A549 (cell line): ENCODE measurements around the gene SLC9A9. TPM values are rescaled to one million over a fixed set of nuclear protein-coding genes. Genes with fewer than 3 reads are reported as not detected.

Experiments
- ATAC-seq, 2 experiments: fragments of 200-7000 bp in 1 of 2; fragments of >200 bp in 1 of 2; cut with Nextera tagmentation in 1 of 2; cut with Tn5 transposase in 1 of 2; 3 replicates each; pipeline versions ENCODE4 v1.8.0 to v1.9.1; 2018 to 2020; ENCODE audit warnings: mild to moderate bottlenecking in 1 of 2, moderate library complexity in 1 of 2
- CTCF ChIA-PET: fragments of 300-600 bp; sonication (Branson Sonifier 250); formaldehyde crosslinking; extraction: SDS; loops from one replicate; lab custom pipeline; 2021; ENCODE audit warnings: antibody characterized with exemption, inconsistent platforms; lab: Yijun Ruan, JAX
- POLR2A ChIA-PET: fragments of 350-600 bp; formaldehyde crosslinking; extraction: SDS; loops from one replicate; lab custom pipeline; 2021; ENCODE audit warnings: antibody characterized with exemption, inconsistent platforms; lab: Yijun Ruan, JAX
- DNase-seq, 2 experiments: peaks; one replicate each; pipeline versions ENCODE4 v3.0.0 to v3.0.0-alpha.2; 2011 to 2016; ENCODE audit warnings: low read depth in 1 of 2, low spot score in 1 of 2
- FAIRE-seq: peaks from 2 replicates; lab custom pipeline; 2011; peaks lifted over from hg19 to GRCh38; lab: Jason Lieb, UNC
- H3K27ac ChIP-seq, 2 experiments: fragments of >200 bp; sonication (Bioruptor Twin); formaldehyde crosslinking; 3 replicates each; pipeline ENCODE4 v1.5.1; 2016 to 2017
- H3K4me1 ChIP-seq: fragments of >200 bp; sonication (Bioruptor Twin); formaldehyde crosslinking; 3 replicates; pipeline ENCODE4 v1.6.1; 2016
- H3K4me2 ChIP-seq: fragments of >200 bp; sonication (Bioruptor Twin); formaldehyde crosslinking; 3 replicates; pipeline ENCODE4 v1.6.1; 2016
- H3K4me3 ChIP-seq: fragments of >200 bp; sonication (Bioruptor Twin); formaldehyde crosslinking; 3 replicates; pipeline ENCODE4 v1.5.1; 2016
- H3K9me3 ChIP-seq: fragments of >200 bp; sonication (Bioruptor Twin); formaldehyde crosslinking; 3 replicates; pipeline ENCODE4 v1.6.1; 2016
- CBX2 ChIP-seq: fragments of 200-600 bp; sonication (generic); IDR thresholded peaks from 2 replicates; pipeline ENCODE4 v1.6.1; 2016; ENCODE audit warnings: low read depth, mild to moderate bottlenecking, borderline replicate concordance
- CBX8 ChIP-seq: fragments of 200-600 bp; sonication (generic); IDR thresholded peaks from 2 replicates; pipeline ENCODE4 v1.6.1; 2016
- EHF ChIP-seq: fragments of 250-450 bp; sonication (Bioruptor Pico); IDR thresholded peaks from 2 replicates; pipeline ENCODE4 v1.5.0; 2020; ENCODE audit warnings: mild to moderate bottlenecking
- EHMT2 ChIP-seq: fragments of 200-600 bp; sonication (generic); IDR thresholded peaks from 2 replicates; pipeline ENCODE4 v1.6.1; 2016; ENCODE audit warnings: antibody characterized with exemption, low read depth, mild to moderate bottlenecking, moderate library complexity
- HDAC2 ChIP-seq: fragments of 200-600 bp; sonication (generic); IDR thresholded peaks from 2 replicates; pipeline ENCODE4 v1.6.1; 2016
- HOXA7 ChIP-seq: fragments of 250-450 bp; sonication (Bioruptor Pico); IDR thresholded peaks from 2 replicates; pipeline ENCODE4 v1.5.0; 2020; ENCODE audit warnings: mild to moderate bottlenecking, moderate library complexity
- HOXB13 ChIP-seq: fragments of 250-450 bp; sonication (Bioruptor Pico); IDR thresholded peaks from 2 replicates; pipeline ENCODE4 v1.5.0; 2020; ENCODE audit warnings: low read depth, mild to moderate bottlenecking, moderate library complexity
- KDM1A ChIP-seq: fragments of 200-600 bp; sonication (generic); IDR thresholded peaks from 2 replicates; pipeline ENCODE4 v1.6.1; 2016; ENCODE audit warnings: low read depth, mild to moderate bottlenecking
- KDM5A ChIP-seq: fragments of 200-600 bp; sonication (generic); IDR thresholded peaks from 2 replicates; pipeline ENCODE4 v1.6.1; 2016; ENCODE audit warnings: antibody characterized with exemption, mild to moderate bottlenecking
- MAFK ChIP-seq: fragments of 450-650 bp; IDR thresholded peaks from 2 replicates; pipeline ENCODE4 v1.6.1; 2014; ENCODE audit not compliant: partially characterized antibody
- MYC ChIP-seq: IDR thresholded peaks from 2 replicates; pipeline ENCODE4 v1.6.1; 2012; ENCODE audit warnings: mild to moderate bottlenecking, inconsistent platforms, low read length, improper control_type of control experiment, borderline replicate concordance
- RAD21 ChIP-seq, 2 experiments: fragments of >200 bp in 1 of 2; sonication (Bioruptor Twin) in 1 of 2; formaldehyde crosslinking in 1 of 2; IDR thresholded peaks in 1 of 2; conservative IDR thresholded peaks in 1 of 2; 2 replicates in 1 of 2; 3 replicates in 1 of 2; pipeline ENCODE4 v1.6.1; 2012 to 2018; ENCODE audit warnings: inconsistent platforms in 1 of 2
- RARB ChIP-seq: fragments of 250-450 bp; sonication (Bioruptor Pico); IDR thresholded peaks from 2 replicates; pipeline ENCODE4 v1.8.0; 2021; ENCODE audit warnings: mild to moderate bottlenecking, moderate library complexity
- RNF2 ChIP-seq: fragments of 200-600 bp; sonication (generic); IDR thresholded peaks from 2 replicates; pipeline ENCODE4 v1.6.1; 2016; ENCODE audit warnings: low read depth, mild to moderate bottlenecking, antibody characterized with exemption, moderate library complexity, borderline replicate concordance
- TFCP2L1 ChIP-seq: fragments of 250-450 bp; sonication (Bioruptor Pico); IDR thresholded peaks from 2 replicates; pipeline ENCODE4 v1.5.0; 2021; ENCODE audit warnings: mild to moderate bottlenecking
- TP53 ChIP-seq: fragments of 250-450 bp; sonication (Bioruptor Pico); IDR thresholded peaks from 2 replicates; pipeline ENCODE4 v1.5.0; 2021; ENCODE audit warnings: mild to moderate bottlenecking, moderate library complexity
- ZSCAN20 ChIP-seq: fragments of 250-450 bp; sonication (Bioruptor Pico); IDR thresholded peaks from 2 replicates; pipeline ENCODE4 v1.8.0; 2022; ENCODE audit warnings: mild to moderate bottlenecking, moderate library complexity
- WGBS: methylation state at CpG from one replicate; pipeline ENCODE4 v1.1.6; 2017; ENCODE audit errors: missing lambda C conversion rate; 5-methylcytosine and 5-hydroxymethylcytosine counted together
- polyA plus RNA-seq, 4 experiments: library from polyadenylated mRNA; depleted of rRNA in 3 of 4; stranded (reverse); fragments of >200 nt; fragmentation: RNase III in 1 of 4; extraction: RNeasy Plus Mini Kit Qiagen cat#74134 plus additional on column Dnase treatment in 1 of 4; gene quantifications; 2 replicates in 3 of 4; 3 replicates in 1 of 4; pipeline ENCODE4 v1.2.3, GENCODE V29; 2011 to 2017
- TF ChIP-seq, protein P1 (sequence below): fragments of 250-450 bp; sonication (Bioruptor Pico); IDR thresholded peaks from 2 replicates; pipeline ENCODE4 v1.5.0; 2021; ENCODE audit warnings: mild to moderate bottlenecking, moderate library complexity, borderline replicate concordance
- TF ChIP-seq, protein P2 (sequence below): IDR thresholded peaks from 2 replicates; pipeline ENCODE4 v1.6.1; 2012; ENCODE audit warnings: low read depth, borderline replicate concordance
- TF ChIP-seq, protein P3 (sequence below): IDR thresholded peaks from 2 replicates; pipeline ENCODE4 v1.6.1; 2012
- TF ChIP-seq, protein P4 (sequence below): fragments of 450-650 bp; IDR thresholded peaks from 2 replicates; pipeline ENCODE4 v1.6.1; 2014; ENCODE audit warnings: antibody characterized with exemption
- TF ChIP-seq, protein P5 (sequence below): fragments of 150-350 bp; IDR thresholded peaks from 2 replicates; pipeline ENCODE4 v1.6.1; 2014; ENCODE audit warnings: low read depth, mild to moderate bottlenecking, low read length
- TF ChIP-seq, protein P6 (sequence below): IDR thresholded peaks from 2 replicates; pipeline ENCODE4 v1.6.1; 2012
- TF ChIP-seq, protein P7 (sequence below): fragments of >200 bp; sonication (Bioruptor Twin); formaldehyde crosslinking; IDR thresholded peaks from 3 replicates; pipeline ENCODE4 v1.6.1; 2016

The SLC9A9 gene
- polyA plus RNA-seq, 2 of the 4 experiments (the other 2 are of a cell fraction) = 0.10 to 0.32 TPM

DNA sequence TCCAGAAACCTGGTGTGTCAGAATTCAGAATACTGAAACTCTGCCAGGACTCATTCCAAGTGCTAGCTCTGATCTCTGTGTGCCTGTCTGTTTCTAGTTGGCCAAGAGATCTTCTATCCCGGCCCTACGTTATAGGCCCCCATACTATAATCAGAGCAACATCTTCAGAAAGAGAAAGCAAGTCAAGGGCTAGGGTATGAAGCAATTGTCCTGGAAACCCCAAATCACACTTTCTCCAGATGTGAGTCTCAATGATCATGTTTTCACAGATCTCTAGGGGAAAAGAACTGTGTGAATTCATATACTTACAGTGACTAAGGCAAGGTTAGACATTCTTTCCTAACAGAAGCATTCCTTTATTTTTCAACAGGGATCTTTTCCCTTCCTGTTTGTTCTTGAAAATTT is 309.7 kb downstream of the SLC9A9 start (continued):
- TF ChIP-seq, protein P1, sequence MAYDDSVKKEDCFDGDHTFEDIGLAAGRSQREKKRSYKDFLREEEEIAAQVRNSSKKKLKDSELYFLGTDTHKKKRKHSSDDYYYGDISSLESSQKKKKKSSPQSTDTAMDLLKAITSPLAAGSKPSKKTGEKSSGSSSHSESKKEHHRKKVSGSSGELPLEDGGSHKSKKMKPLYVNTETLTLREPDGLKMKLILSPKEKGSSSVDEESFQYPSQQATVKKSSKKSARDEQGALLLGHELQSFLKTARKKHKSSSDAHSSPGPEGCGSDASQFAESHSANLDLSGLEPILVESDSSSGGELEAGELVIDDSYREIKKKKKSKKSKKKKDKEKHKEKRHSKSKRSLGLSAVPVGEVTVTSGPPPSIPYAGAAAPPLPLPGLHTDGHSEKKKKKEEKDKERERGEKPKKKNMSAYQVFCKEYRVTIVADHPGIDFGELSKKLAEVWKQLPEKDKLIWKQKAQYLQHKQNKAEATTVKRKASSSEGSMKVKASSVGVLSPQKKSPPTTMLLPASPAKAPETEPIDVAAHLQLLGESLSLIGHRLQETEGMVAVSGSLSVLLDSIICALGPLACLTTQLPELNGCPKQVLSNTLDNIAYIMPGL (CRISPR knock-in tag) = no peak
- TF ChIP-seq EHF (CRISPR knock-in tag) (no peak), RAD21 (conservative IDR thresholded peaks at IDR 0.05 in 1 of 2, IDR thresholded peaks at IDR 0.05 in 1 of 2) (no peak)
- TF ChIP-seq, protein P2, sequence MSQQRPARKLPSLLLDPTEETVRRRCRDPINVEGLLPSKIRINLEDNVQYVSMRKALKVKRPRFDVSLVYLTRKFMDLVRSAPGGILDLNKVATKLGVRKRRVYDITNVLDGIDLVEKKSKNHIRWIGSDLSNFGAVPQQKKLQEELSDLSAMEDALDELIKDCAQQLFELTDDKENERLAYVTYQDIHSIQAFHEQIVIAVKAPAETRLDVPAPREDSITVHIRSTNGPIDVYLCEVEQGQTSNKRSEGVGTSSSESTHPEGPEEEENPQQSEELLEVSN = no peak
- TF ChIP-seq, protein P3, sequence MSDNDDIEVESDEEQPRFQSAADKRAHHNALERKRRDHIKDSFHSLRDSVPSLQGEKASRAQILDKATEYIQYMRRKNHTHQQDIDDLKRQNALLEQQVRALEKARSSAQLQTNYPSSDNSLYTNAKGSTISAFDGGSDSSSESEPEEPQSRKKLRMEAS = no peak

DNA sequence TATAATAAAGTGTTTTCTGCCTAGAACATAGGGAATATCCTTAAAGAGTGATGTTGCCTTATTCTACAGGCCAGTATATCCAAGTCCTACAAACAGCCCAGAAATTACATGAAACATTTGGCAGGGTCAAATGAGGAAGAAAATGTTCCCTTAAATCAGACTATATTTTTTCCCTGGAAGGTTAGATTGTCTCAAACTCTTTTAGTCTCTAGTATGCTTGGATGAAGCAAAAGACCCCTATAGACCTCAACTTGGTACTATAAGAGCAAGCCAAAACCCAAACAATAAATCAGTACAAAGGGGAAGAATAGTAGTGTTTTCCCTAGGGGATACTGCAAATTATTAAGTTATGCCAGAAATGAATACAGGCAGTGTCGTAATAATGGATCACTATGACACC is 310.2 kb downstream of the SLC9A9 start:
- Histone ChIP-seq H3K9me3 (no peaks in the 10 kb centered on the region), H3K4me1 (no peaks in the 10 kb centered on the region), H3K27ac (no peak overlapping the region), H3K4me3 (no peak overlapping the region), H3K4me2 (no peak overlapping the region)
- ChIA-PET CTCF (no interaction called here), POLR2A (no interaction called here)
- ATAC-seq (no peak), FAIRE-seq (no peak), DNase-seq (no peak)
- no peak for TF ChIP-seq ZSCAN20 (CRISPR knock-in tag)
- no peak for TF ChIP-seq TP53 (CRISPR knock-in tag)
- TF ChIP-seq, protein P4, sequence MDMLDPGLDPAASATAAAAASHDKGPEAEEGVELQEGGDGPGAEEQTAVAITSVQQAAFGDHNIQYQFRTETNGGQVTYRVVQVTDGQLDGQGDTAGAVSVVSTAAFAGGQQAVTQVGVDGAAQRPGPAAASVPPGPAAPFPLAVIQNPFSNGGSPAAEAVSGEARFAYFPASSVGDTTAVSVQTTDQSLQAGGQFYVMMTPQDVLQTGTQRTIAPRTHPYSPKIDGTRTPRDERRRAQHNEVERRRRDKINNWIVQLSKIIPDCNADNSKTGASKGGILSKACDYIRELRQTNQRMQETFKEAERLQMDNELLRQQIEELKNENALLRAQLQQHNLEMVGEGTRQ = no peak
- TF ChIP-seq TFCP2L1 (CRISPR knock-in tag) = no peak
- TF ChIP-seq KDM5A = no peak
- TF ChIP-seq RARB = no peak
- TF ChIP-seq, protein P5, sequence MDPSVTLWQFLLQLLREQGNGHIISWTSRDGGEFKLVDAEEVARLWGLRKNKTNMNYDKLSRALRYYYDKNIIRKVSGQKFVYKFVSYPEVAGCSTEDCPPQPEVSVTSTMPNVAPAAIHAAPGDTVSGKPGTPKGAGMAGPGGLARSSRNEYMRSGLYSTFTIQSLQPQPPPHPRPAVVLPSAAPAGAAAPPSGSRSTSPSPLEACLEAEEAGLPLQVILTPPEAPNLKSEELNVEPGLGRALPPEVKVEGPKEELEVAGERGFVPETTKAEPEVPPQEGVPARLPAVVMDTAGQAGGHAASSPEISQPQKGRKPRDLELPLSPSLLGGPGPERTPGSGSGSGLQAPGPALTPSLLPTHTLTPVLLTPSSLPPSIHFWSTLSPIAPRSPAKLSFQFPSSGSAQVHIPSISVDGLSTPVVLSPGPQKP = no peak
- TF ChIP-seq, protein P6, sequence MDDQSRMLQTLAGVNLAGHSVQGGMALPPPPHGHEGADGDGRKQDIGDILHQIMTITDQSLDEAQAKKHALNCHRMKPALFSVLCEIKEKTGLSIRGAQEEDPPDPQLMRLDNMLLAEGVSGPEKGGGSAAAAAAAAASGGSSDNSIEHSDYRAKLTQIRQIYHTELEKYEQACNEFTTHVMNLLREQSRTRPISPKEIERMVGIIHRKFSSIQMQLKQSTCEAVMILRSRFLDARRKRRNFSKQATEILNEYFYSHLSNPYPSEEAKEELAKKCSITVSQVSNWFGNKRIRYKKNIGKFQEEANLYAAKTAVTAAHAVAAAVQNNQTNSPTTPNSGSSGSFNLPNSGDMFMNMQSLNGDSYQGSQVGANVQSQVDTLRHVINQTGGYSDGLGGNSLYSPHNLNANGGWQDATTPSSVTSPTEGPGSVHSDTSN = no peak
- TF ChIP-seq EHMT2 = no peak
- TF ChIP-seq HOXB13 (CRISPR knock-in tag) = no peak
- no peak for TF ChIP-seq RNF2
- TF ChIP-seq MYC = no peak
- no peak for TF ChIP-seq HOXA7 (CRISPR knock-in tag)
- TF ChIP-seq MAFK = no peak
- TF ChIP-seq, protein P7, sequence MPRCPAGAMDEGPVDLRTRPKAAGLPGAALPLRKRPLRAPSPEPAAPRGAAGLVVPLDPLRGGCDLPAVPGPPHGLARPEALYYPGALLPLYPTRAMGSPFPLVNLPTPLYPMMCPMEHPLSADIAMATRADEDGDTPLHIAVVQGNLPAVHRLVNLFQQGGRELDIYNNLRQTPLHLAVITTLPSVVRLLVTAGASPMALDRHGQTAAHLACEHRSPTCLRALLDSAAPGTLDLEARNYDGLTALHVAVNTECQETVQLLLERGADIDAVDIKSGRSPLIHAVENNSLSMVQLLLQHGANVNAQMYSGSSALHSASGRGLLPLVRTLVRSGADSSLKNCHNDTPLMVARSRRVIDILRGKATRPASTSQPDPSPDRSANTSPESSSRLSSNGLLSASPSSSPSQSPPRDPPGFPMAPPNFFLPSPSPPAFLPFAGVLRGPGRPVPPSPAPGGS = no peak
- no peak for TF ChIP-seq CBX2
- no peak for TF ChIP-seq HDAC2
- TF ChIP-seq CBX8 = no peak
- TF ChIP-seq KDM1A = no peak
- 25% methylated on average over 1 of the region's 1 CpG for WGBS
